D721Med (cell line): ENCODE data around the gene CRYBG2.

Source experiments
- DNase-seq: peaks from one replicate; pipeline ENCODE4 v3.0.0; 2011; ENCODE audit warnings: low spot score; ENCODE audit not compliant: insufficient read length
- FAIRE-seq: peaks from 2 replicates; lab custom pipeline; 2011; peaks lifted over from hg19 to GRCh38; lab: Jason Lieb, UNC
- TF ChIP-seq, protein P1 (sequence below): IDR thresholded peaks from 2 replicates; pipeline ENCODE4 v1.5.1; 2012; ENCODE audit warnings: mild to moderate bottlenecking, control low read depth; ENCODE audit not compliant: insufficient read depth; ENCODE audit errors: missing control alignments

The CRYBG2 gene, protein sequence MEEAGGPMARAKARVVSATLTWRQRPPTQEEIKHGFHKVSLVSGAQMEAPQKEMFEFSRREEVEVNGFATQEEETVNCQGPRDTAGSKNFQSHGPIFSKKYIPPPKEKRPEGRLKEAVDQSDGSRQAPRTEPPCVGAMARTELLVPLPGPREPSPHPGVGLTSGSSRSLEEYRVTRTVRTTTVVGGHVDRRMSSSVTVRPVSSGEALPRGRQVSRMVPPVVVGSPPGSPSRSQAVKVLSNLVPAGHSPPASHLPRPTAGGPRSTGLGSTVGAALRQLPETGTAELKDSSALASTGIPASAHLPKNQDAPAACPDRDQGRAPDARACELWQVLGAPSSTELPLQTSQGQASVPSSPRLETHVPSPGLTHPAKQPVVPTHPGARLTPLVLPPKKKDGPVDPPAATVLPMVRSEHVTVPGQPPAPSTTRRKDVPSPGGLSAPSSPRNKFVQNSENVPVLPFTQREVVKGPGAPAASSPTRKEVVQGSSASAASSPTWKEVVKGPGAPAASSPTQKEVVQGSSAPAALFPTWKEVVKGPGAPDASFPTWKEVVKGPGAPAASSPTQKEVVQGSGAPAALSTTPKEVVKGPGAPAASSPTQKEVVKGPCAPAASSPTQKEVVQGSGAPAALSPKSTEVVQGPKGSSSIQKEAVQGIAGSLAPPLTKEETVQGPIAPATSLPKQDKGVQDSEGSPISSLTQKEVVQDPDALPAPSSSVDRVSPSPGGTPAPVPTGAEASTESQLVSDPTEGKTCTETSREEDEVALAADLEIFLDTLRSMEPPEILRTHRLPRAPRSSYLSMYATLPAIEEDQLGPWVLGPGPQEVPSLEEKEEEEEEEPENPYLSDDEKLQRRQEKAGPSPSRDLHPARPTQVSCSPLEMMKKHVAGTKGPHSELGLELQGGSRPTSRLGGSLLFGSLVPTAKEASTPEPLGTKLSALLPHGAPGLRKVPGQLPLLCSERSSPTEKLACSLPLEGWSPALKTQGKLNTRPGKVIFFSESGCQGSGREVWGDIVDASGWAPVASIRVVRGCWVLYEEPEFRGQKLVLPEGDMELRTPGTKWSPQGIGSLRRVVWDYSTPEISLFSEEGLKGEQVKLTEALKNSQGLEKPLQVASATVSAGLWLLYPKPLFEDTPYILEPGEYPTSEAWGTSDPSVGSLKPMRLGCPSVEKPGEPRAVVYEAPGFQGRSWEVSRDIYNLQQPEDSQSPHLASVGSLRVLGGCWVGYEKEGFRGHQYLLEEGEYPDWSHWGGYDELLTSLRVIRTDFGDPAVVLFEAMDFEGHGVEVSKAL (N-terminal part only)

DNA sequence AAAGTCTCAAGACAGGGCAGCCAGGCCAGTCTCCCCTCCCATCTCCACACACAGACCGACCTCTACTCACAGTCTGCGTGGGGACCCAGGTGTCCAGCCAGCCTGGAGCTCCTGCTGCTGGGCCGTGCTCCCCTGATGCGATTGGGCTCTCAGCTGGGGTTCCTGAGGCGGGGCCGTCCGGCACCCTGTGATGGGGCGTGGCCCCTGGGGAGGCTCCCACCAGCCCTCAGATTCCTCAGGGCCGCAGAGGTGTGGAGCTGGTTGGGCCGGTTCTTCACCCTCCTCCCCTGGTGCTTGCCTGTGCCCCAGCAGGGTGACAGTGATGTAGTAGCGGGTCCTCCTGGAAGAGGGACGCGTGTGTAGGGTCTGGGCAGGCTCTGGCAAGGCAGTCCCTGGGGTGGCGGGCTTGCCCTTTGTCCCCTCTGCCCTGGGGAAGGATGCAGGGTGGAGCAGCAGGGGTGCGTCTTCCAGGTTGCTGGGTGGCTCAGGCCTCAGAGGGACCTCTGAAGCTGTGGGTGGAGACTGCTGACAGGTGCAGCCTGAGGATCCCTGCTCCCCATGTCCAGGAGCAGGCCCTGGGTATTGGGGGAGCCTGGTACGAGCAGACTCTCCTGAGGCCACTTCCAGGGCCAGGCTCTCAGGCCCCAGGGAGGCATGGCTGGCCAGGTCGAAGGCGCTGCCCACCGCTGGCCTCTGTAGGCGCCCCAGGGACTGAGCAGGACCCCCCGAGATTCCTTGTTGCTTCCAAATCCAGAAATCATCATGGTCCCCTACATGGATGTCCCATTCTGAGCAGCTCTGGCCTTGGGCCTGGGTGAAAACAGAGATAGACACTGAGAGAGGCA is at the start of gene CRYBG2:
Gene CRYBG2, minus strand, starts transcription at position 155 of the 845 bp plus-strand sequence. CDS start 7,473 bp downstream, outside the sequence.
- DNase-seq (no peak), FAIRE-seq (no peak)
- TF ChIP-seq, protein P1, sequence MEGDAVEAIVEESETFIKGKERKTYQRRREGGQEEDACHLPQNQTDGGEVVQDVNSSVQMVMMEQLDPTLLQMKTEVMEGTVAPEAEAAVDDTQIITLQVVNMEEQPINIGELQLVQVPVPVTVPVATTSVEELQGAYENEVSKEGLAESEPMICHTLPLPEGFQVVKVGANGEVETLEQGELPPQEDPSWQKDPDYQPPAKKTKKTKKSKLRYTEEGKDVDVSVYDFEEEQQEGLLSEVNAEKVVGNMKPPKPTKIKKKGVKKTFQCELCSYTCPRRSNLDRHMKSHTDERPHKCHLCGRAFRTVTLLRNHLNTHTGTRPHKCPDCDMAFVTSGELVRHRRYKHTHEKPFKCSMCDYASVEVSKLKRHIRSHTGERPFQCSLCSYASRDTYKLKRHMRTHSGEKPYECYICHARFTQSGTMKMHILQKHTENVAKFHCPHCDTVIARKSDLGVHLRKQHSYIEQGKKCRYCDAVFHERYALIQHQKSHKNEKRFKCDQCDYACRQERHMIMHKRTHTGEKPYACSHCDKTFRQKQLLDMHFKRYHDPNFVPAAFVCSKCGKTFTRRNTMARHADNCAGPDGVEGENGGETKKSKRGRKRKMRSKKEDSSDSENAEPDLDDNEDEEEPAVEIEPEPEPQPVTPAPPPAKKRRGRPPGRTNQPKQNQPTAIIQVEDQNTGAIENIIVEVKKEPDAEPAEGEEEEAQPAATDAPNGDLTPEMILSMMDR, result no peak

DNA sequence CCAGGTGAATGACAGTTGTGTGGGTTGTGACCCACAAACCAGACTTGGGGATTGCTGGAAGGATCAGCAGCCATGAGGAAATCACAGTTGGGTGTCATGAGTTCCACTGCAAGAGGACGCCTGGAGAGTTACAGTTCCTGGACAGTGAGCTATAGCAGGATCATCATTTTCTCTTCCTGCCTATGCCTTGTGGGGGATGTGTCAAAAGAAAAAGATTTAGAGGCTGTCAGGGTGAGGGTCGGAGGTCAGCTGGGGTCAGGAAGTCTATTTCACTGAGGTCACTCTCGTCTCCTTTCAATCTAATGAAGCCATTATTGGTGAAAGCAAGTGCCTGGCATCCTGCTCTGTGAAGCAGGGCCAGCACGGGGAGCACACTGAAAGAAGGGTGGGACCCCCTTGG is 49.7 kb upstream of the CRYBG2 start:
- FAIRE-seq, result no peak
- no peak for DNase-seq
- TF ChIP-seq, protein P1, result no peak

DNA sequence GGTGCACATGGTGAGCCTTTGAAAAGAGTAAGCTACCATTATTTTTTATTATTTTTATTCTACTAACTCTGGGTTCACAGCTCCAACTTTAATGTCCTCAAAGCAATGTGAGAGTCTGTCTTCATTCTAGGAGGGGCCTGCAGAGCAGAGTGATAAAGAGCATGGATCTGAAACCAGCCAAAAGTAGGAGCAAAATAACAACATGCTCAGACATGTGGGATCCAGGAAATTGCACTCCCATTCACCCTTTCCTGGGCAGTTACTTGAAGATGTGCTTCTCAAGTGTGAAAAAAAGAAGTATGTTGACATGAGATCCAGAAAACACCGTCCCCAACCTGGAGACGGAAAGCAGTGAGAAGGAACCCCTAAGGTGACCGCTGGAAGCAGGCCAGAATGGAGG is 48.0 kb upstream of the CRYBG2 start:
- TF ChIP-seq, protein P1, result no peak
- DNase-seq (no peak), FAIRE-seq (no peak)

DNA sequence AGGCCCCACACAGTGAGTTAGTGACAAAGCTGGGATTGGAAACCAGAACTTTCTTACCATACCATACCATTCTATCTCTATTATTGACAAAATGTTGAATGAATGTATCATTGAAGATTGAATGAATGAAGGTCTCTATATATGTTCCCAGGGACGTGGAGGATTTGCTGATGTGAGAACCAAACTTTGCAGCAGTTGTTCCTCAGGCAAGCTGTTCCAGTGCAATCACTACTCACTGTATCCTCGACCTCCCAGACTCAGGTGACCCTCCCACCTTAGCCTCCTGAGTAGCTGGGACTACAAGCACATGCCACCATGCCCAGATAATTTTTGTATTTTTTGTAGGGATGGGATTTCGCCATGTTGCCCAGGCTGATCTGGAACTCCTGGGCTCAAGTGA is 45.1 kb upstream of the CRYBG2 start:
- TF ChIP-seq, protein P1, result no peak
- no peak for DNase-seq
- no peak for FAIRE-seq

DNA sequence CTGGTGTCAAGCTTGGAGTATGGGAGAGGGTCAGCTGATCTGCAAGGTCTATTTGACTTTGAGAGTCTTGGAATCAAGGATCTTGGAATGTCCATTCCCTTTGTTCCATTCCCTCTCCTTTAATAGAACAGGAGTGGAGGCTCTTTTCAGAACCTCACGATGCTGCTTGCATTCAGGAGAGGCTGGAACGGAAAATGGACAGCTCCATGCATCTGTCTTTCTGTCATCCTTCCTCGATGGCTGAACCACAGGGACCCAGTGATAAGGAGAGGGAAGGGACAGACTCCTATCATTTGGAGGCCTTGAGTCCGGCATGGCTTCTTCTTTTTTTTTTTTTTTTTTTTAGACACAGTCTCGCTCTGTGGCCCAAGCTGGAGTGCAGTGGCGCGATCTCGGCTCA is 41.8 kb upstream of the CRYBG2 start:
- no peak for DNase-seq
- no peak for FAIRE-seq
- TF ChIP-seq, protein P1, result no peak

DNA sequence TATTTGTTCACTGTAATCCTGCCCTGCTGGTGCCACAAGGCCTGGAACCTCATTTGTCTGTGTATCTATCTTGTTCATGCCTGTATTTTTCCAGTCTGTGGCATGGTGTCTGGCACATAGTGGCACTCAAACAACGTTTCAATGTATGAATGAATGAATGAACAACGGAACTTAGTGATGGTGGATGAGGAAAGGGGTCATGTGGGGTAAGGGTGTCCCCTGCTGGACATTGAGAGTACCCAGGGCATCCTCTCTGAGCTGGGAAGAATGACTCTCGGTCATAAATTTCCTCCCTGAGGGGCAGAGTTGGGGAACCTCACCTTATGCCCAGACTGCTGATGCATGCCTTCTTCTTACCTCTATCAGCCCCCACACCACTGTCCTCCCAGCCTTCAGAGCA is 37.5 kb upstream of the CRYBG2 start:
- FAIRE-seq (no peak), DNase-seq (no peak)
- TF ChIP-seq, protein P1, result no peak
